ENCODE results near the gene SLC26A5.

SLC26A5 gene

DNA sequence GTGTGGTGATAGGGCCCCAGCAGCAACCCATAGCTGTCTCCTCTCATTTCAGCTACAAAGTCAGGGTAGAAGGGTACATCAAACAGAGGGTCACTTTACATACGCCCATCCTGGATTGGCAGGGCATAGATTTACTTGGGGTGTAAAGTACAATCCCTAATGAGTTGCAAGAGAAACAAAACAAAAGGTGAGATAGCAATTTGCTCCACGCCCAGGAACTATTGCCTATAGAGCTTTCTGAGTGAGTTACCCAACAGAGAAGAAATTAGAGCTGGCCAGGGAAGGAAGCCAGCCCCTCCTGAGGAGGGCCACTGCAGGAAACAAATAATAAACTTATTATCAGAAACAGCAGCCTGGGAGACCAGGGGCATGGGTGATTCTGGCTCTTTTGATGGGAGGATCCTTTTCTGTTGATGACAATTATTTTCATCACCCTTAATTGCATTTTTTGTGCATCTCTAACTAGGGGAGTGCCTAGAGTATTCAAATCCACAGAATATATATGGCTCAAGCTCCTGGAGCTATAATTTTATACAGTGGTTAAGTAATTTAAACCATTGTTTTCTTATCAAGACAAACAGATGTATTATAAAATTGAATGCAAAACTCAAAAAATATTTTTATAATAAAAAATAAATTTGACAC lies 47.4 kb downstream of the SLC26A5 start:
- no peak for DNase-seq

- no peak for DNase-seq
Measured at GRCh38 chr7:103396471-103396870, 49.5 kb downstream of the SLC26A5 start.

- DNase-seq = no peak
Measured at GRCh38 chr7:103395071-103395470, 50.9 kb downstream of the SLC26A5 start.

- DNase-seq = no peak
Measured at GRCh38 chr7:103394566-103394965, 51.4 kb downstream of the SLC26A5 start.

DNA sequence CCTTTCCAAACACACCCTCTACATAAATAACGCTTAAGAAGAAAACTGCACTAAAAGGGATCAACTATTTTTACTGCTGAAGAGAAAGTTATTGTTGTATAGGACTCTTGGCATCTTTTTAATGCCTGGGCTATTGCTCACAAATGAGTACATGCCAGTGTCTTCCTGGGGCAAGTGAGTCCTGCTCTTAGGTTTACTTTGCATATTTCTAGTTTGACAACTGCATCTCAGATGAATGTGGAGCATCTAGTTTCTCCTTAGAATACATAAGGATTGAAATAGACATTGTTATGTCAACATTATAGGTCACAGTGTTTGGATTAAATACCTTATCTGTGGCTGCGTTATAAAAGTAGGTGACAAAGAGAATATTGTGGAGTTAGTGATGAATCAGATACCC lies 54.0 kb downstream of the SLC26A5 start:
- DNase-seq = no peak

- no peak for DNase-seq
Measured at GRCh38 chr7:103391150-103391549, 54.9 kb downstream of the SLC26A5 start.

DNA sequence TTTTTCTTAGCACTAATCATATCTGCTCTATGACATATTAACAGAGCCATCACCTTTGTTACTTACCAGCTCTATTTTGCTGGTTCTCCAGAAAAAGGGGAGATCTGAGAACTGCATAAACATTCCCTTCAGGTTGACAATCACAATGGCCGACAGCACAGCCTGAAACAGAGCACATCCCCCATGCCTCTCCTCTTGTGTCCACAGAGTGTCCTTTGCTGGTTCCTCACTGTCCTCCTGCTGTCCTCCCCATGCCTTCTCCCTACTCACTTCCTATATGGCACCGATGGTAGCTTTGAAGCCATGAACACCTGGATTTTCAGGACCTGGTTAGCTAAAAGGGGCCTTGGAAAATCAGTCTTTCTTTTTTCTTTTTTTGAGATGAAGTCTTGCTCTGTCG lies 56.7 kb downstream of the SLC26A5 start:
- DNase-seq = no peak

DNA sequence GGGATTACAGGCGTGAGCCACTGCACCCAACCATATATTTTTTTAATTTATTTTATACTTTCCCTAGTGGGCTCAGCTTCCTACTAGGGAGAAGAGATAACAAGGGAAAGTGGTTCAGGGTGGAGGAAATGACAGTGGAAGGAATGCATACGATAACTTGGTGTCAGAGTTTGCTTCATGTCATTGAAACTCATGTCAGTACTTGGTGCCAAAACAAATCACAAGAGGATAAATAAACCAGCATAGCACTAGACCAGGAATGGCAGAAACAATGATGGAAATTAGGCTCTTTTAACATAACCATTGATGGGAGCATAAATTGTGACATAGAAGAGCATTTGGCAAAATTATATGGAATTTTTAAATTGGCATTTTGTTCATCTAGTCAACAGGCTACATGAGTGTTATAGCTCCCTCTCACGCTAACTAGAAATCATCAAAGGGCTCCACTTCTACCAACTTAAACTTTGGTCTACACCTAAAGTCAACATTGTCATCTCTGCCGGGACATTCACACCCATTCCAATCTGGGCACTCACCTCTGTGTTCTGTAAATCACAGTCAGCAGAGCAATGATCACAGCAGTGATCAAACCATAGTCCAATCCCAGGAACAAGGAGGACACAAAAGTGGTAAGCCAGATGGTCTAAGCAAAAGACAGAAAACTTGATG lies 57.4 kb downstream of the SLC26A5 start:
- no peak for DNase-seq

DNA sequence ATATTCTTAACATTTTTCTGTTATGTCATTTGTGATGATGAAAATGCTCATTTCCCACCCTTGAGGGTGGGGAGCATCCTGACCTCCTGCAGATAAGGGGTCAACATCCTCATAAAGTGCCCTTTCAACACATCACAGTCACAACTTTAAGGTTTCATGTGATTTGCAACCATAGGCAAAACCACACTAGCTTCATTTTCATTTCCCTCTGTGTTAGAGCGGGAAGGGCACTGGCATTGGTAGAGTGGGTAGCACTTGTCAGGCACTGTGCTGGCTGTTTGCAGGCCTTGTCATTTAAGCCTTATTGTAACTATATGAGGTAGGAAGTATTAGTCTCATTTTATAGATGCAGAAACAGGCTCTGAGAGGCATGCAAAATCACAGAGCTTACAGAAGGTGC lies 58.8 kb downstream of the SLC26A5 start:
- peak; percentile 20 for DNase-seq

DNA sequence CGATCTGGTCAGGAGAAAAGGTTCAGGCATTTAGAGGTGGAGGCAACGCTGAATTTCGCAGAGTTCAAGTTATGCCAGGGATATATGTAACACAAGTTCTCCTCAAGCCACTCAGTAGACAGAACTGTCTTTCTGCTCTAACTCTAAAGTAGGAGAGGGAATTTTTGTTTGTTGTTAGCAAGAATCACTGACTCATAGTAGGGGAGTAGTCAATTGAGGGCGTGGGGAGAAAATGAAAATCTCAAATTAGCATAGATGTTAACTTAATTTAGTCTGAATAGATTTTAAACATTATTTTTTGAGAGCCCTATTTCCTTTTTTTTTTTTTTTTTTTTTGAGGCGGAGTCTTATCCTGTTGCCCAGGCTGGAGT lies 64.0 kb downstream of the SLC26A5 start:
- DNase-seq = no peak

DNA sequence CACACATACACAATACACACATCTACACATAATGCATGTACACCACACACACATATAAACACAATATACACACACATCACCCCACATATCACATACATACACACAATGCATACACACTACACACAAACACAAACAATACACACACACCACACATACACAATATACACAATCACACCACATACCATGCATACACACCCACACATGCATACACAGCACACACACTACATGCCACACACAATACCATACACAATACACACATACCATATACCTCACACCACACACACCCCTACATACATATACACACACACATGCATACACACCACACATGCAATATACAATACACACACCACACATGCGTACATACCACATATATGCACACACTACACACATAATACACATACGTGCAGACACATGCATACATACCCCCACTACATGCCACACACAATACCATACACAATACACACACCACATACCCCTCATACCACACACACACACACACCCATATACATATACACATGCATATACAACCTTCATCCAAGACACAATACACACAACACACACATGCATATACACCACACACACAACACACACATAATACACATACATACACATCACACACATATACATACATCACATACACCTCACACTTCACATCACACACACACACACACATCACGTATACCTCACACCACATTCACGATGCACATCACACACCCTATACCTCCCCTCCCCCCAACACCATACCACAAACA lies 64.6 kb downstream of the SLC26A5 start:
- no peak for DNase-seq

GRCh38 chr7:103380395-103381191 lies 65.4 kb downstream of the SLC26A5 start:
- DNase-seq = no peak

DNA sequence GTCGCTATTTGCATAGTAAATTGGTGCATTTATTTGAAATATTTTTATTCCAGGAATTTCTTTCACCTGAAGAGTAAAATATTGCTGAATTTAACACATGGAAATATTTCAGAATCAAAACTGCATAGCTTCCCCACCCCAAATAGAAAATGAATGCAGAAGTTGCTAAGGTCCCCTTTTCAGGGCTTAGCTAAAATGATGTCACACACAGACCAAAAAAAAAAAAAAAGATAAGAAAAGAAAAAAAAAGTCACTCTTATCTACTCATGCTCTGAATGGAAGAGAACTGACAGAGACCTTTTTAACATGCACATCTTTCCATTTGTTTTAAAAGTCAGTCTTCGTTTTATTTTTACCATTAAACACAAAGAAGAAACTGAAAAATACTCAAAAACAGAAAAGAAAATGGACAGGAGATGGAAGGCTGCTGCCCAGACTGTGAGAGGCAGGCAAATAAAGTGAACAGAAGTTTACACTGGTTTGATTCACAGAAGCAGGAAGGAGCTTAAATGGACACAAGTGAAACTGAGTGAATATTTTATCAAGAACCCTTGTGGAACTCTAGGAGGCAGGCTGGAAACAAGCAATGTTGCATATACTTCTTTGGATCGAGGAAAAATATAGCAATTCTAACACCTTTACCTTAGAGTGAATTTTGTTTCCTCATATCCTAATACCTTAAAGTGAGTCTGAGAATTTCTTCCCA lies 66.6 kb downstream of the SLC26A5 start:
- no peak for DNase-seq

GRCh38 chr7:103373866-103374643 lies 72.0 kb downstream of the SLC26A5 start:
- DNase-seq = no peak

- DNase-seq = no peak
Measured at GRCh38 chr7:103369432-103369831, 76.6 kb downstream of the SLC26A5 start.

GRCh38 chr7:103349805-103350204 lies 96.2 kb downstream of the SLC26A5 start:
- DNase-seq = no peak

GRCh38 chr7:103348959-103349358 lies 97.0 kb downstream of the SLC26A5 start:
- no peak for DNase-seq

- peak; percentile 18 for DNase-seq
Measured at GRCh38 chr7:103348452-103348851, 97.6 kb downstream of the SLC26A5 start.

- peak; percentile 96 for DNase-seq
Measured at GRCh38 chr7:103347507-103348267, 98.3 kb downstream of the SLC26A5 start, which contains the start of gene PSMC2. Gene PSMC2, plus strand, starts transcription at chr7:103347643. Its CDS starts 69 bp downstream, at chr7:103347712.

GRCh38 chr7:103346396-103346795 lies 99.6 kb downstream of the SLC26A5 start:
- no peak for DNase-seq

Measured in RPMI8226 (cell line).